Neuronal stem cell (in vitro differentiated cells): Measurements from ENCODE around the gene CADM3.

Experiments used
- DNase-seq: peaks from one replicate; pipeline ENCODE4 v3.0.0-alpha.2; 2013; ENCODE audit warnings: low spot score
- H2AFZ ChIP-seq: one replicate; pipeline ENCODE4 v1.6.1; 2013; ENCODE audit warnings: mild to moderate bottlenecking, low read length, inconsistent platforms
- H2AK5ac ChIP-seq: 2 replicates; pipeline ENCODE4 v1.6.1; 2013; ENCODE audit warnings: low read depth, mild to moderate bottlenecking, inconsistent platforms, low read length, moderate library complexity, mixed read lengths
- H2BK120ac ChIP-seq: 2 replicates; pipeline ENCODE4 v1.6.1; 2013; ENCODE audit warnings: low read depth, mild to moderate bottlenecking, inconsistent platforms, low read length, moderate library complexity, mixed read lengths
- H2BK12ac ChIP-seq: one replicate; pipeline ENCODE4 v1.6.1; 2013; ENCODE audit warnings: low read length, inconsistent platforms
- H2BK15ac ChIP-seq: 2 replicates; pipeline ENCODE4 v1.6.1; 2013; ENCODE audit warnings: mild to moderate bottlenecking, low read length, inconsistent platforms, mixed read lengths
- H2BK5ac ChIP-seq: one replicate; pipeline ENCODE4 v1.6.1; 2013; ENCODE audit warnings: inconsistent platforms, mild to moderate bottlenecking, low read length, moderate library complexity
- H3K14ac ChIP-seq: one replicate; pipeline ENCODE4 v1.6.1; 2013; ENCODE audit warnings: low read length, inconsistent platforms
- H3K18ac ChIP-seq: 2 replicates; pipeline ENCODE4 v1.6.1; 2013; ENCODE audit warnings: low read length, inconsistent platforms
- H3K23ac ChIP-seq: 2 replicates; pipeline ENCODE4 v1.6.1; 2013; ENCODE audit warnings: low read depth, mild to moderate bottlenecking, mixed read lengths, low read length, inconsistent platforms; ENCODE audit not compliant: poor library complexity
- H3K27ac ChIP-seq: replicated peaks from 3 replicates; pipeline ENCODE4 v1.5.1; 2013; ENCODE audit warnings: low read length, inconsistent platforms
- H3K27me3 ChIP-seq, 3 experiments: 2 replicates each; pipeline ENCODE4 v1.6.1; 2013; ENCODE audit warnings: low read length in 3 of 3, mild to moderate bottlenecking in 2 of 3, inconsistent platforms in 1 of 3, low read depth in 1 of 3, mixed read lengths in 1 of 3, moderate library complexity in 1 of 3; ENCODE audit not compliant: control insufficient read depth in 3 of 3, insufficient read depth in 3 of 3
- H3K36me3 ChIP-seq, 2 donors: replicated peaks in 1 of 2; 2 replicates each; pipeline ENCODE4 v1.6.1; 2013; ENCODE audit warnings: low read length in 2 of 2; ENCODE audit not compliant: control insufficient read depth in 2 of 2, insufficient read depth in 2 of 2
- H3K4ac ChIP-seq: 2 replicates; pipeline ENCODE4 v1.6.1; 2013; ENCODE audit warnings: inconsistent platforms, mild to moderate bottlenecking, low read length, moderate library complexity
- H3K4me1 ChIP-seq, 2 donors: 1 replicate in 1 of 2; 2 replicates in 1 of 2; pipeline ENCODE4 v1.6.1; 2013; ENCODE audit warnings: low read length in 2 of 2, low read depth in 1 of 2; ENCODE audit not compliant: control insufficient read depth in 2 of 2, insufficient read depth in 1 of 2
- H3K4me2 ChIP-seq: one replicate; pipeline ENCODE4 v1.6.1; 2013; ENCODE audit warnings: mild to moderate bottlenecking, low read length, inconsistent platforms; ENCODE audit not compliant: insufficient read depth, poor library complexity, severe bottlenecking
- H3K4me3 ChIP-seq, 2 donors: 2 replicates each; pipeline ENCODE4 v1.5.1; 2013; ENCODE audit warnings: low read length in 2 of 2, mild to moderate bottlenecking in 2 of 2, inconsistent platforms in 1 of 2, moderate library complexity in 1 of 2
- H3K79me1 ChIP-seq: one replicate; pipeline ENCODE4 v1.6.1; 2013; ENCODE audit warnings: low read depth, mild to moderate bottlenecking, inconsistent platforms, low read length, moderate library complexity
- H3K9ac ChIP-seq: one replicate; pipeline ENCODE4 v1.6.1; 2013; ENCODE audit warnings: mild to moderate bottlenecking, low read depth, low read length, inconsistent platforms; ENCODE audit not compliant: poor library complexity
- H3K9me3 ChIP-seq, 2 donors: replicated peaks in 1 of 2; 2 replicates each; pipeline versions ENCODE3 to v1.6.1; 2013; ENCODE audit warnings: low read length in 2 of 2, mild to moderate bottlenecking in 2 of 2, inconsistent platforms in 1 of 2, low read depth in 1 of 2, mixed read lengths in 1 of 2, moderate library complexity in 1 of 2; ENCODE audit not compliant: control insufficient read depth in 2 of 2, insufficient read depth in 1 of 2
- H4K8ac ChIP-seq: one replicate; pipeline ENCODE4 v1.6.1; 2013; ENCODE audit warnings: low read depth, mild to moderate bottlenecking, inconsistent platforms, low read length, moderate library complexity
- H4K91ac ChIP-seq: one replicate; pipeline ENCODE4 v1.6.1; 2013; ENCODE audit warnings: low read length, low read depth, mild to moderate bottlenecking, inconsistent platforms; ENCODE audit not compliant: poor library complexity
- WGBS, 2 donors: extraction: QIAGEN DNeasy Blood & Tissue Kit; methylation state at CpG; one replicate each; pipeline ENCODE4 v1.1.7; 2013; ENCODE audit warnings: missing lambda C conversion rate in 2 of 2, mixed read lengths in 1 of 2; ENCODE audit not compliant: insufficient read length in 2 of 2, insufficient replicate concordance in 1 of 2; ENCODE audit errors: extremely low coverage in 2 of 2; 5-methylcytosine and 5-hydroxymethylcytosine counted together

CADM3 gene

GRCh38 chr1:159197561-159198557 lies 26.4 kb downstream of the CADM3 start:
- Histone ChIP-seq H3K4ac (no peak overlapping the region), H3K4me3 (no peak overlapping the region), H2BK120ac (no peak overlapping the region), H3K27ac (no peak overlapping the region), H3K27me3 (no peaks in the 10 kb centered on the region), H3K9ac (no peak overlapping the region), H3K36me3 (no peaks in the 10 kb centered on the region), H4K91ac (no peak overlapping the region), H2BK5ac (no peak overlapping the region), H3K4me2 (no peak overlapping the region), H3K18ac (no peak overlapping the region), H3K79me1 (no peaks in the 10 kb centered on the region), H3K9me3 (no peaks in the 10 kb centered on the region), H3K23ac (no peak overlapping the region), H3K4me1 (peaks cover 2 to 4% of the 10 kb centered on the region in 2 donors), H2AFZ (no peak overlapping the region), H2AK5ac (no peak overlapping the region), H2BK12ac (no peak overlapping the region), H3K14ac (no peak overlapping the region), H4K8ac (no peak overlapping the region), H2BK15ac (no peak overlapping the region)
- WGBS, 2 donors: no CpG with 5 or more reads among the region's 12 CpGs
- DNase-seq: peak; percentile 78

- H3K27ac ChIP-seq: no peak overlapping the region
- H3K4me1 ChIP-seq: peaks cover 2 to 4% of the 10 kb centered on the region in 2 donors
- H4K91ac ChIP-seq: no peak overlapping the region
- H3K14ac ChIP-seq: no peak overlapping the region
- no peak overlapping the region for H2BK5ac ChIP-seq
- H3K79me1 ChIP-seq: no peaks in the 10 kb centered on the region
- H3K9ac ChIP-seq: no peak overlapping the region
- no peak overlapping the region for H3K4ac ChIP-seq
- no peak overlapping the region for H2BK12ac ChIP-seq
- H2AK5ac ChIP-seq: no peak overlapping the region
- no CpG with 5 or more reads among the region's 5 CpGs for WGBS, 2 donors
- H4K8ac ChIP-seq: no peak overlapping the region
- H3K4me2 ChIP-seq: no peak overlapping the region
- no peak overlapping the region for H3K4me3 ChIP-seq
- H3K18ac ChIP-seq: no peak overlapping the region
- no peak for DNase-seq
- no peaks in the 10 kb centered on the region for H3K9me3 ChIP-seq
- no peak overlapping the region for H2AFZ ChIP-seq
- no peak overlapping the region for H3K23ac ChIP-seq
- H3K36me3 ChIP-seq: no peaks in the 10 kb centered on the region
- H2BK15ac ChIP-seq: no peak overlapping the region
- H3K27me3 ChIP-seq: peaks cover 0 to 10% (median 0%) of the 10 kb centered on the region in 3 experiments
- no peak overlapping the region for H2BK120ac ChIP-seq
These were observed 28.5 kb downstream of the CADM3 start for GRCh38 chr1:159199901-159200300.

- DNase-seq: no peak
- no peak overlapping the region for H3K23ac ChIP-seq
- H4K91ac ChIP-seq: no peak overlapping the region
- no peak overlapping the region for H3K4ac ChIP-seq
- H3K27ac ChIP-seq: no peak overlapping the region
- peaks cover 0 to 19% (median 0%) of the 10 kb centered on the region in 3 experiments for H3K27me3 ChIP-seq
- H3K36me3 ChIP-seq: no peaks in the 10 kb centered on the region
- no peak overlapping the region for H2BK120ac ChIP-seq
- no peak overlapping the region for H2BK12ac ChIP-seq
- H3K9ac ChIP-seq: no peak overlapping the region
- no peak overlapping the region for H2AFZ ChIP-seq
- no peaks in the 10 kb centered on the region for H3K79me1 ChIP-seq
- no peak overlapping the region for H2AK5ac ChIP-seq
- H3K14ac ChIP-seq: no peak overlapping the region
- no peak overlapping the region for H3K18ac ChIP-seq
- H2BK5ac ChIP-seq: no peak overlapping the region
- H4K8ac ChIP-seq: no peak overlapping the region
- no CpG with 5 or more reads among the region's 18 CpGs for WGBS, 2 donors
- no peak overlapping the region for H3K4me2 ChIP-seq
- no peak overlapping the region for H3K4me3 ChIP-seq
- H2BK15ac ChIP-seq: no peak overlapping the region
- H3K4me1 ChIP-seq: peaks cover 2 to 4% of the 10 kb centered on the region in 2 donors
- no peaks in the 10 kb centered on the region for H3K9me3 ChIP-seq
These were observed 29.4 kb downstream of the CADM3 start for GRCh38 chr1:159200769-159201168.

- Histone ChIP-seq H2AFZ (peak overlapping the region; percentile 3), H4K91ac (no peak overlapping the region), H3K36me3 (no peaks in the 10 kb centered on the region), H2BK12ac (no peak overlapping the region), H3K23ac (peak overlapping the region; percentile 36), H3K4me3 (no peak overlapping the region), H4K8ac (no peak overlapping the region), H3K14ac (no peak overlapping the region), H3K9ac (no peak overlapping the region), H3K27ac (no peak overlapping the region), H3K4me2 (no peak overlapping the region), H3K18ac (no peak overlapping the region), H2BK120ac (no peak overlapping the region), H3K4ac (no peak overlapping the region), H3K9me3 (no peaks in the 10 kb centered on the region), H2BK5ac (no peak overlapping the region), H3K27me3 (peaks cover 0 to 27% (median 0%) of the 10 kb centered on the region in 3 experiments), H3K4me1 (peaks cover 2 to 4% of the 10 kb centered on the region in 2 donors), H2BK15ac (no peak overlapping the region), H3K79me1 (no peaks in the 10 kb centered on the region), H2AK5ac (peak overlapping the region; percentile 29)
- DNase-seq: no peak
- no CpG with 5 or more reads among the region's 5 CpGs for WGBS, 2 donors
These were observed 30.2 kb downstream of the CADM3 start for GRCh38 chr1:159201642-159202041.
